ENCODE data around the gene SYNC. TPM values are rescaled to one million over a fixed set of nuclear protein-coding genes. Genes with fewer than 3 reads are reported as not detected.
A peak's percentile ranks its signal among the peaks of the same experiment; 100 is the strongest.

Gene SYNC
- total and polyA plus RNA-seq, 2 of the 8 experiments (the other 6 are each of a cell fraction or from before 2014, with no cell fraction given): 0.06 to 0.17 TPM

DNA sequence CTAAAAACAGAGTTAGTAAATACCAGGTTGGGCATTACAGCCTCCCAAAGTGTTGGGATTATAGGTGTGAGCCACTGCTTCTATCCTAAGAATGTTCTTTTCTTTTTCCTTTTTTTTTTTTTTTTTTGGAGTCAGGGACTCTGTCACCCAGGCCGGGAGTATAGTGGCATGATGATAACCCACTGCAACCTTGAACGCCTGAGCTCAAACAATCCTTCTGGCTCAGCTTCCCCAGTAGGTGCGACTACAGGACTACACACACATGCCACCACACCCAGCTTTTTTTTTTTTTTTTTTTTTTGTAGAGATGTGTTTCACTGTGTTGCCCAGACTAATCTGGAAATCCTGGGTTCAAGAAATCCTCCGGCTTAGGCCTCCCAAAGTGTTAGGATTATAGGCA lies 58.1 kb downstream of the SYNC start:
- H3K4me1 ChIP-seq (replicated peaks in 1 of 4; ENCODE audit: control insufficient read depth in 3 of 4, insufficient read depth in 4 of 4, low read length in 3 of 4): no peaks in the 10 kb centered on the region
- H2AK5ac ChIP-seq (ENCODE audit: low read depth, low read length): no peak overlapping the region
- no peak overlapping the region for H3K4me2 ChIP-seq (ENCODE audit: insufficient read depth in 1 of 2, low read depth in 2 of 2, low read length in 2 of 2)
- H3K9ac ChIP-seq (replicated peaks in 1 of 4; ENCODE audit: extremely low read depth in 1 of 4, low read depth in 3 of 4, low read length in 3 of 4): no peak overlapping the region
- peaks cover 0 to 13% (median 0%) of the 10 kb centered on the region in 4 experiments; a peak in 2 of 8 replicates for H3K36me3 ChIP-seq (ENCODE audit: control insufficient read depth in 2 of 4, insufficient read depth in 4 of 4, low read length in 3 of 4)
- H3K79me2 ChIP-seq (ENCODE audit: control insufficient read depth in 1 of 2, insufficient read depth in 2 of 2, low read length in 2 of 2): peaks cover 3 to 66% of the 10 kb centered on the region in 2 experiments; a peak in 3 of 4 replicates
- H3K23me2 ChIP-seq (ENCODE audit: low read depth, low read length): no peaks in the 10 kb centered on the region
- peaks cover 6% of the 10 kb centered on the region; the same call in 1 of the 2 replicates for H3K79me1 ChIP-seq (ENCODE audit: low read depth, low read length)
- H2BK120ac ChIP-seq (replicated peaks; ENCODE audit: low read depth, low read length): no peak overlapping the region
- no peak overlapping the region for H2BK20ac ChIP-seq (ENCODE audit: low read length)
- H4K91ac ChIP-seq (replicated peaks; ENCODE audit: insufficient read length, low read length): no peak overlapping the region
- no peak overlapping the region for H3K18ac ChIP-seq (ENCODE audit: extremely low read depth, low read length)
- DNase-seq (ENCODE audit: low read depth in 1 of 2, low spot score in 2 of 2): no peak
- H2BK12ac ChIP-seq (ENCODE audit: low read depth, low read length): no peak overlapping the region
- H4K20me1 ChIP-seq (replicated peaks in 1 of 2; ENCODE audit: control insufficient read depth in 1 of 2, insufficient read depth in 2 of 2, low read length in 2 of 2): no peaks in the 10 kb centered on the region
- ChIA-PET POLR2A (ENCODE audit: partially characterized antibody) (interaction anchor here (1.0 to 10.1 kb wide), 4 partner anchors 10 to 131 kb away, joined by 4 to 115 read pairs (median 5); partner anchors contain the start of genes RBBP4 and ZBTB8OS), CTCF (ENCODE audit: partially characterized antibody) (interaction anchor here (1.1 to 1.6 kb wide), 5 partner anchors 61 to 243 kb away, joined by 3 to 6 read pairs (median 3); no protein-coding TSS in a partner anchor)
- H2BK15ac ChIP-seq (ENCODE audit: low read length): no peak overlapping the region
- H3K9me3 ChIP-seq (ENCODE audit: insufficient read depth in 2 of 2, low read depth in 1 of 2, low read length in 1 of 2): 0 out of 4 replicates have a peak, but pooled peaks cover 0 to 2% of the 10 kb centered on the region in 2 experiments
- WGBS, 2 experiments (ENCODE audit: extremely low coverage in 1 of 2, insufficient coverage in 1 of 2, insufficient read length in 1 of 2, insufficient replicate concordance in 2 of 2, low coverage in 1 of 2, low lambda C conversion rate in 2 of 2, missing lambda C conversion rate in 1 of 2): 100% methylated on average over 1 of the region's 4 CpGs; no CpG with 5 or more reads in 1 of the 2 experiments
- H3K56ac ChIP-seq (replicated peaks; ENCODE audit: insufficient read length, low read depth, low read length): peak overlapping the region; percentile 30
- no peak overlapping the region for H2AFZ ChIP-seq (ENCODE audit: low read length)
- no peaks in the 10 kb centered on the region; a peak in 1 of 7 replicates for H3K27me3 ChIP-seq (replicated peaks in 1 of 4; ENCODE audit: control insufficient read depth in 3 of 4, extremely low read depth in 1 of 4, insufficient read depth in 3 of 4, low read length in 3 of 4)
- no peak for FAIRE-seq
- no peak overlapping the region for H3K4ac ChIP-seq (replicated peaks; ENCODE audit: insufficient read length, low read depth, low read length)
- H2BK5ac ChIP-seq (ENCODE audit: low read depth, low read length): no peak overlapping the region
- H4K8ac ChIP-seq (ENCODE audit: extremely low read depth, insufficient read depth, low read length): no peak overlapping the region
- no peak overlapping the region for H3K14ac ChIP-seq (ENCODE audit: insufficient read length)
- no peak overlapping the region for H4K5ac ChIP-seq (ENCODE audit: insufficient read length, low read depth, low read length)
- no peak overlapping the region for H3K4me3 ChIP-seq (ENCODE audit: extremely low read depth in 1 of 4, insufficient read depth in 2 of 4, low read depth in 3 of 4, low read length in 4 of 4)
- H3K27ac ChIP-seq (ENCODE audit: low read depth, low read length): no peak overlapping the region
- no peak overlapping the region for H3K23ac ChIP-seq (ENCODE audit: insufficient read length)
- TF ChIP-seq BRCA1 (IDR thresholded peaks at IDR 0.05; ENCODE audit: low read depth, low read length) (no peak), POLR2A (IDR thresholded peaks at IDR 0.05; ENCODE audit: control extremely low read depth in 1 of 2, low read depth in 2 of 2, low read length in 2 of 2) (no peak), SP2 (IDR thresholded peaks at IDR 0.05; ENCODE audit: low read length) (no peak), E2F6 (IDR thresholded peaks at IDR 0.05) (no peak), ZNF274 (IDR thresholded peaks at IDR 0.05; ENCODE audit: borderline replicate concordance, extremely low read depth, low read length) (no peak), SRF (IDR thresholded peaks at IDR 0.05; ENCODE audit: low read depth, low read length) (no peak), YY1 (IDR thresholded peaks at IDR 0.05; ENCODE audit: low read depth, low read length) (no peak), EP300 (IDR thresholded peaks at IDR 0.05; ENCODE audit: borderline replicate concordance in 1 of 2, low read depth in 2 of 2, low read length in 2 of 2) (no peak), SAP30 (IDR thresholded peaks at IDR 0.05; ENCODE audit: insufficient read depth, insufficient replicate concordance, low read length) (no peak), CBX5 (IDR thresholded peaks at IDR 0.05; ENCODE audit: low read depth, low read length) (no peak)
- TF ChIP-seq, protein P1, sequence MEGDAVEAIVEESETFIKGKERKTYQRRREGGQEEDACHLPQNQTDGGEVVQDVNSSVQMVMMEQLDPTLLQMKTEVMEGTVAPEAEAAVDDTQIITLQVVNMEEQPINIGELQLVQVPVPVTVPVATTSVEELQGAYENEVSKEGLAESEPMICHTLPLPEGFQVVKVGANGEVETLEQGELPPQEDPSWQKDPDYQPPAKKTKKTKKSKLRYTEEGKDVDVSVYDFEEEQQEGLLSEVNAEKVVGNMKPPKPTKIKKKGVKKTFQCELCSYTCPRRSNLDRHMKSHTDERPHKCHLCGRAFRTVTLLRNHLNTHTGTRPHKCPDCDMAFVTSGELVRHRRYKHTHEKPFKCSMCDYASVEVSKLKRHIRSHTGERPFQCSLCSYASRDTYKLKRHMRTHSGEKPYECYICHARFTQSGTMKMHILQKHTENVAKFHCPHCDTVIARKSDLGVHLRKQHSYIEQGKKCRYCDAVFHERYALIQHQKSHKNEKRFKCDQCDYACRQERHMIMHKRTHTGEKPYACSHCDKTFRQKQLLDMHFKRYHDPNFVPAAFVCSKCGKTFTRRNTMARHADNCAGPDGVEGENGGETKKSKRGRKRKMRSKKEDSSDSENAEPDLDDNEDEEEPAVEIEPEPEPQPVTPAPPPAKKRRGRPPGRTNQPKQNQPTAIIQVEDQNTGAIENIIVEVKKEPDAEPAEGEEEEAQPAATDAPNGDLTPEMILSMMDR (IDR thresholded peaks at IDR 0.05; ENCODE audit: control extremely low read depth in 1 of 3, insufficient read depth in 1 of 3, low read depth in 1 of 3, low read length in 3 of 3): no peak
